SH-SY5Y (cell line): ENCODE measurements around the gene CCM2.

ENCODE experiments used
- GATA2 ChIP-seq: IDR thresholded peaks from 2 replicates; pipeline ENCODE4 v1.6.1; 2011; ENCODE audit warnings: mild to moderate bottlenecking, low read depth, low read length
- GATA3 ChIP-seq: IDR thresholded peaks from 2 replicates; pipeline ENCODE4 v1.6.1; 2011; ENCODE audit warnings: low read depth, mild to moderate bottlenecking, low read length, moderate library complexity

Gene CCM2

GRCh38 chr7:45102785-45103712, 103.0 kb downstream of the CCM2 start:
- TF ChIP-seq GATA2 (no peak), GATA3 (no peak)

GRCh38 chr7:45103958-45104843, 104.2 kb downstream of the CCM2 start:
- TF ChIP-seq GATA2 (no peak), GATA3 (no peak)

- no peak for TF ChIP-seq GATA3
- TF ChIP-seq GATA2, result no peak
Measured at GRCh38 chr7:45104844-45105587, 105.0 kb downstream of the CCM2 start.

- no peak for TF ChIP-seq GATA2
- TF ChIP-seq GATA3, result no peak
Measured at GRCh38 chr7:45105588-45106188, 105.7 kb downstream of the CCM2 start.

- TF ChIP-seq GATA2 (no peak), GATA3 (no peak)
Measured at GRCh38 chr7:45106820-45107219, 106.8 kb downstream of the CCM2 start.

- TF ChIP-seq GATA3 (no peak), GATA2 (no peak)
Measured at GRCh38 chr7:45107356-45107755, 107.4 kb downstream of the CCM2 start.

- no peak for TF ChIP-seq GATA3
- TF ChIP-seq GATA2, result no peak
Measured at GRCh38 chr7:45108863-45109262, 108.9 kb downstream of the CCM2 start.

GRCh38 chr7:45111298-45112223, 111.6 kb downstream of the CCM2 start, which contains the start of gene TBRG4:
TBRG4 (minus strand) TSS chr7:45111697; CDS start chr7:45109237, 2,460 bp downstream.
- TF ChIP-seq GATA2 (no peak), GATA3 (no peak)

GRCh38 chr7:45112648-45113047, 112.6 kb downstream of the CCM2 start:
- TF ChIP-seq GATA2 (no peak), GATA3 (no peak)

- TF ChIP-seq GATA3, result no peak
- no peak for TF ChIP-seq GATA2
Measured at GRCh38 chr7:45114926-45115325, 114.9 kb downstream of the CCM2 start.

GRCh38 chr7:45116048-45116447, 116.0 kb downstream of the CCM2 start:
- TF ChIP-seq GATA2, result no peak
- no peak for TF ChIP-seq GATA3

- TF ChIP-seq GATA2 (no peak), GATA3 (no peak)
Measured at GRCh38 chr7:45117582-45117981, 117.6 kb downstream of the CCM2 start.

- no peak for TF ChIP-seq GATA2
Measured at GRCh38 chr7:45118292-45118691, 118.3 kb downstream of the CCM2 start.
